C4-2B (cell line): ENCODE results near the gene RAP1A.

ENCODE experiments used
- CTCF ChIP-seq: fragments of 450-650 bp; conservative IDR thresholded peaks from 2 replicates; pipeline ENCODE4 v1.5.1; 2017; ENCODE audit warnings: mild to moderate bottlenecking
- ZFX ChIP-seq: fragments of 450-650 bp; IDR thresholded peaks from 2 replicates; pipeline ENCODE4 v1.6.1; 2017

GRCh38 chr1:111664652-111665051 lies 45.1 kb downstream of the RAP1A start:
- TF ChIP-seq CTCF: no peak
- TF ChIP-seq ZFX: no peak
